ENCODE results near the gene DHRS4L2. TPM values are rescaled to one million over a fixed set of nuclear protein-coding genes. Genes with fewer than 3 reads are reported as not detected.
"Not testable (repeated sequence)": the region's sequence is repeated elsewhere in the genome, so short reads cannot be mapped to it uniquely, and the experiment has no call there.

Gene DHRS4L2
- 10 to 100 TPM in 3 of 4 donors, 1 to 10 TPM in 1; 9.4 to 23.9 (median 21.1) TPM for total RNA-seq

GRCh38 chr14:23988607-23989363, at the start of gene DHRS4L2:
TSS of gene DHRS4L2 (plus strand) at chr14:23988929. CDS start at chr14:23988948, 19 bp downstream.
- H3K9me3 ChIP-seq; H3K27me3 ChIP-seq; H3K36me3 ChIP-seq; intact Hi-C loops (cut with DNase I): not testable (repeated sequence)
- Histone ChIP-seq H3K27ac (replicated peaks in 1 of 4) (peak within 1 kb of the TSS; percentile 42 to 75 (median 60)), H3K4me3 (peak within 1 kb of the TSS; percentile 25 to 62 (median 44)), H3K4me1 (peaks cover 6 to 27% (median 9%) of the 10 kb centered on the region in 4 donors)
- peak; percentile 27 to 70 for TF ChIP-seq POLR2AphosphoS5 (IDR thresholded peaks at IDR 0.05)
- peak; percentile 16 for TF ChIP-seq POLR2A (IDR thresholded peaks at IDR 0.05; ENCODE audit: low read depth)
- 33% methylated on average over 13 of the region's 40 CpGs for WGBS
- peak; percentile 92 for DNase-seq (ENCODE audit: extremely low spot score)

GRCh38 chr14:23939607-23940326, 49.0 kb upstream of the DHRS4L2 start:
- no peaks in the 10 kb centered on the region for H3K27me3 ChIP-seq
- no peaks in the 10 kb centered on the region for H3K4me1 ChIP-seq
- TF ChIP-seq EP300 (IDR thresholded peaks at IDR 0.05) (no peak), CTCF (IDR thresholded peaks at IDR 0.05) (no peak), POLR2AphosphoS5 (IDR thresholded peaks at IDR 0.05) (no peak), POLR2A (IDR thresholded peaks at IDR 0.05; ENCODE audit: low read depth) (no peak)
- intact Hi-C loops (cut with DNase I): no loop called here
- 90% methylated on average over 3 of the region's 3 CpGs for WGBS
- no peak overlapping the region for H3K27ac ChIP-seq (replicated peaks in 1 of 4)
- no peaks in the 10 kb centered on the region for H3K9me3 ChIP-seq
- H3K36me3 ChIP-seq: peaks cover 9 to 28% (median 16%) of the 10 kb centered on the region in 4 donors
- no peak overlapping the region for H3K4me3 ChIP-seq
- no peak for DNase-seq (ENCODE audit: extremely low spot score)

GRCh38 chr14:23941230-23941629, 47.5 kb upstream of the DHRS4L2 start:
- H3K4me1 ChIP-seq: no peaks in the 10 kb centered on the region
- 74% methylated on average over 3 of the region's 3 CpGs for WGBS
- intact Hi-C loops (cut with DNase I): no loop called here

GRCh38 chr14:23941669-23942068, 47.1 kb upstream of the DHRS4L2 start:
- TF ChIP-seq CTCF (IDR thresholded peaks at IDR 0.05): no peak
- TF ChIP-seq POLR2A (IDR thresholded peaks at IDR 0.05; ENCODE audit: low read depth): no peak
- no peak for TF ChIP-seq EP300 (IDR thresholded peaks at IDR 0.05)
- TF ChIP-seq POLR2AphosphoS5 (IDR thresholded peaks at IDR 0.05): no peak
- no peak overlapping the region for H3K27ac ChIP-seq (replicated peaks in 1 of 4)
- no peaks in the 10 kb centered on the region for H3K9me3 ChIP-seq
- no peaks in the 10 kb centered on the region for H3K27me3 ChIP-seq
- H3K4me1 ChIP-seq: no peaks in the 10 kb centered on the region
- no peak for DNase-seq (ENCODE audit: extremely low spot score)
- peaks cover 9 to 28% (median 16%) of the 10 kb centered on the region in 4 donors for H3K36me3 ChIP-seq
- no peak overlapping the region for H3K4me3 ChIP-seq
- intact Hi-C loops (cut with DNase I): no loop called here

More at GRCh38 chr14:23941230-23941629, 47.5 kb upstream of the DHRS4L2 start:
- TF ChIP-seq POLR2AphosphoS5 (IDR thresholded peaks at IDR 0.05) (no peak), EP300 (IDR thresholded peaks at IDR 0.05) (no peak), POLR2A (IDR thresholded peaks at IDR 0.05; ENCODE audit: low read depth) (no peak), CTCF (IDR thresholded peaks at IDR 0.05) (no peak)
- no peak for DNase-seq (ENCODE audit: extremely low spot score)
- Histone ChIP-seq H3K4me3 (no peak overlapping the region), H3K27ac (replicated peaks in 1 of 4) (no peak overlapping the region), H3K36me3 (peaks cover 9 to 28% (median 16%) of the 10 kb centered on the region in 4 donors), H3K27me3 (no peaks in the 10 kb centered on the region), H3K9me3 (no peaks in the 10 kb centered on the region)

- Histone ChIP-seq H3K27ac (replicated peaks in 1 of 4) (no peak overlapping the region), H3K9me3 (no peaks in the 10 kb centered on the region), H3K4me1 (no peaks in the 10 kb centered on the region), H3K4me3 (no peak overlapping the region), H3K27me3 (no peaks in the 10 kb centered on the region), H3K36me3 (peaks cover 9 to 28% (median 16%) of the 10 kb centered on the region in 4 donors)
- intact Hi-C loops (cut with DNase I): no loop called here
- DNase-seq (ENCODE audit: extremely low spot score): no peak
- 98% methylated on average over 7 of the region's 7 CpGs for WGBS
- TF ChIP-seq POLR2AphosphoS5 (IDR thresholded peaks at IDR 0.05) (no peak), CTCF (IDR thresholded peaks at IDR 0.05) (no peak), EP300 (IDR thresholded peaks at IDR 0.05) (no peak)
Measured at GRCh38 chr14:23942587-23942986, 46.1 kb upstream of the DHRS4L2 start.

GRCh38 chr14:23949069-23949468, 39.7 kb upstream of the DHRS4L2 start:
- H3K4me1 ChIP-seq: peaks cover 10 to 22% (median 20%) of the 10 kb centered on the region in 4 donors
- H3K4me3 ChIP-seq; H3K27me3 ChIP-seq; H3K9me3 ChIP-seq; DNase-seq (ENCODE audit: extremely low spot score); H3K36me3 ChIP-seq; H3K27ac ChIP-seq (replicated peaks in 1 of 4); intact Hi-C loops (cut with DNase I): not testable (repeated sequence)
- WGBS: 87% methylated on average over 2 of the region's 2 CpGs
